ENCODE results near the gene LMNA.

DNA sequence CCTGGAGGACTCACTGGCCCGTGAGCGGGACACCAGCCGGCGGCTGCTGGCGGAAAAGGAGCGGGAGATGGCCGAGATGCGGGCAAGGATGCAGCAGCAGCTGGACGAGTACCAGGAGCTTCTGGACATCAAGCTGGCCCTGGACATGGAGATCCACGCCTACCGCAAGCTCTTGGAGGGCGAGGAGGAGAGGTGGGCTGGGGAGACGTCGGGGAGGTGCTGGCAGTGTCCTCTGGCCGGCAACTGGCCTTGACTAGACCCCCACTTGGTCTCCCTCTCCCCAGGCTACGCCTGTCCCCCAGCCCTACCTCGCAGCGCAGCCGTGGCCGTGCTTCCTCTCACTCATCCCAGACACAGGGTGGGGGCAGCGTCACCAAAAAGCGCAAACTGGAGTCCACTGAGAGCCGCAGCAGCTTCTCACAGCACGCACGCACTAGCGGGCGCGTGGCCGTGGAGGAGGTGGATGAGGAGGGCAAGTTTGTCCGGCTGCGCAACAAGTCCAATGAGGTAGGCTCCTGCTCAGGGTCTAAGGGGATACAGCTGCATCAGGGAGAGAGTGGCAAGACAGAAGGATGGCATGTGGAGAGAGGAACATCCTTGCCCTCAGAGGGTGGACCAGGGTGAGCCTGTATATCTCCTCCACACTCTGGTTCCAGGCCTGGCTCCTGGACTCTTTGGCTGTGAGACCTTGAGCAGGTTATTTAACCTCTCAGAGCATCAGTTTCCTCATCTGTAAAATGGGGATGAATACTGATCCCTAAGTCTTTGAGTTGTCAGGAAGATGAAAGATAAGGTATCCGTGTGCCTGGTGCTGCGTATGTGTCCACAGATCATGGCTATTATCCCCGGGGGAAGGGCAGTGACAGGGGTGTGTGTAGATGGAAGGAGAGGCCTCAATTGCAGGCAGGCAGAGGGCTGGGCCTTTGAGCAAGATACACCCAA lies 21.7 kb downstream of the LMNA start:
- TF ChIP-seq, protein P1, sequence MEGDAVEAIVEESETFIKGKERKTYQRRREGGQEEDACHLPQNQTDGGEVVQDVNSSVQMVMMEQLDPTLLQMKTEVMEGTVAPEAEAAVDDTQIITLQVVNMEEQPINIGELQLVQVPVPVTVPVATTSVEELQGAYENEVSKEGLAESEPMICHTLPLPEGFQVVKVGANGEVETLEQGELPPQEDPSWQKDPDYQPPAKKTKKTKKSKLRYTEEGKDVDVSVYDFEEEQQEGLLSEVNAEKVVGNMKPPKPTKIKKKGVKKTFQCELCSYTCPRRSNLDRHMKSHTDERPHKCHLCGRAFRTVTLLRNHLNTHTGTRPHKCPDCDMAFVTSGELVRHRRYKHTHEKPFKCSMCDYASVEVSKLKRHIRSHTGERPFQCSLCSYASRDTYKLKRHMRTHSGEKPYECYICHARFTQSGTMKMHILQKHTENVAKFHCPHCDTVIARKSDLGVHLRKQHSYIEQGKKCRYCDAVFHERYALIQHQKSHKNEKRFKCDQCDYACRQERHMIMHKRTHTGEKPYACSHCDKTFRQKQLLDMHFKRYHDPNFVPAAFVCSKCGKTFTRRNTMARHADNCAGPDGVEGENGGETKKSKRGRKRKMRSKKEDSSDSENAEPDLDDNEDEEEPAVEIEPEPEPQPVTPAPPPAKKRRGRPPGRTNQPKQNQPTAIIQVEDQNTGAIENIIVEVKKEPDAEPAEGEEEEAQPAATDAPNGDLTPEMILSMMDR (conservative IDR thresholded peaks at IDR 0.05; ENCODE audit: low read length) = no peak
- no peak for TF ChIP-seq EZH2phosphoT487 (IDR thresholded peaks at IDR 0.05; ENCODE audit: borderline replicate concordance)

Data from Loucy (cell line).